ENCODE results near the gene TRPM3.

Gene TRPM3

GRCh38 chr9:70941191-70941590, 180.2 kb downstream of the TRPM3 start:
- no peak for DNase-seq

DNA sequence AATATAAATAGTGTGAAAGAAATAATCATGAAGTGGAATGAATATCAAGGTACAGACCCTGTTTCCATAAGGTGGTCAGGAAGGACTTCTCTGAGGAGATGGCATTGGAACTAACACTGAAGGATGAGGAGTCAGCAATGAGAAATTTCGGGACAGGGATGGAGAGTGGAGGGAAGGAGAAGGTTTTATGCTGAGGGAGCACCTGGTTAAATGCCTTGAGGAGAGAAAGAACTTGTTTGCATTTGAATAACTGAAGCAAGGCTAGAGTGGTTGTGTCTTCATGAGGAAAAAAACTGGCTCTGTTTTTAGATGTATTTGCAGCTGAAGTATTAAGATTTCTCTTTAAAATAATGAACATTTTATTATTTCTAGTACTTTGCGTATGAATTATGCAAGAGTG, 180.8 kb downstream of the TRPM3 start:
- no peak for DNase-seq

DNA sequence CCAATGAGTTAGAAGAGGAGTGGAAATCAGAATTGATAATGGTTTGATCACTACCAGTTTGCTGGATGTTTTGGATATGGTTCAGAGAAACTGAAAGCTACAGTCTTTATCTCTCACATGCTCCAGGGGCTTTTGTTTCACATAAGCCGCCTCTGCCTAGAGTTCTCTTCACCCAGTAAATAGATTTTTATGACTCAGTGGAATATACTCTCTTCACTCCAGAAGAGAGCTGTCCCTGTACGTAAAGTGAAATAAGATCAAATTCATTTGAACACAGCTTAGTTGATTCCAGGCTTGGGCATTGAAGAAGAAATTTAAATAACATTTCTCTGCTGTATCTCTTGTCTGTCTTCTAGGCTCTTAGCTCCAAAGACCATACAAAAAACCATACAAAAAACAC, 184.9 kb downstream of the TRPM3 start:
- DNase-seq, result no peak

GRCh38 chr9:70935856-70936255, 185.6 kb downstream of the TRPM3 start:
- DNase-seq, result no peak

- no peak for DNase-seq
These were observed 186.8 kb downstream of the TRPM3 start for GRCh38 chr9:70934642-70935041.

DNA sequence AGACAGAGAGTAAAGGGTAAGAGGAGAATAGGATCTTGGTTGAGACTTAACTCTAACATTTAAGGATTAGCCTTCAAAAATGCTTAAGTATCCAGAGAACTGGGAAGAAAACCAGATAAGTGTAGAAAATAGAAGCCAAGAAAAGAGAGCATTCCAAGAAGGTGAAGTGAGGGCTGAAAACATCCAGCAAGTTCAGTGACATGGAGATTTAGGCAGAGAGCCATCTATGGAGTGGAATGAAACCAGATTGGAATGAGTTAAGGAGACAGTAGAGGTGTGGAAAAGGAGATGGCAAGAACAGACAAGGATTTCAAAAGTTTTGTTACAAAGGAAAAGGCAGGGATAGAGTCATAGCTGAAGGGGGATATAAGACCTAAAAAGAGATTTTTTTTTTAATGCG, 188.1 kb downstream of the TRPM3 start:
- DNase-seq, result no peak

DNA sequence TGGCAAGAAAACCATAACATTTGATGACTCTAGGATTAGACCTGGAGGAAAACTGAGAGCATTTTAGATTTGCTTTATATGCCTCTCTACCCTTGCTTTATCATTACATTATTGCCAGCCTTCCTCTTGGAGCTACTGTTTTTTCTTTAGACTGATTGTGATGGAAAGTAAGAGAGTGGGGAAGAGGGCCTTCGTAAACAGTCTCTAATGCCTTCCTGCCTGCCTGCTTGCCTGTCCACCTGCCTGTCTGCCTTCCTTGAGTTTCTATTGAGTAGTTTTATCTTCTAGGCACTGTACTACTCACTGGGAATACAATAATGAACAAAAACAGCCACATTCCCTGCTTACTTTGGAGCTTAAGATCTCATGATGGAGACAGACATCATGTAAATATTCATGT, 189.3 kb downstream of the TRPM3 start:
- DNase-seq, result no peak

- DNase-seq, result no peak
These were observed 193.9 kb downstream of the TRPM3 start for GRCh38 chr9:70927530-70927929.

GRCh38 chr9:70924895-70925547, 196.4 kb downstream of the TRPM3 start:
- DNase-seq, result no peak

GRCh38 chr9:70924380-70924779, 197.0 kb downstream of the TRPM3 start:
- no peak for DNase-seq

GRCh38 chr9:70923961-70924360, 197.5 kb downstream of the TRPM3 start:
- DNase-seq, result no peak

GRCh38 chr9:70921136-70921535, 200.3 kb downstream of the TRPM3 start:
- no peak for DNase-seq

DNA sequence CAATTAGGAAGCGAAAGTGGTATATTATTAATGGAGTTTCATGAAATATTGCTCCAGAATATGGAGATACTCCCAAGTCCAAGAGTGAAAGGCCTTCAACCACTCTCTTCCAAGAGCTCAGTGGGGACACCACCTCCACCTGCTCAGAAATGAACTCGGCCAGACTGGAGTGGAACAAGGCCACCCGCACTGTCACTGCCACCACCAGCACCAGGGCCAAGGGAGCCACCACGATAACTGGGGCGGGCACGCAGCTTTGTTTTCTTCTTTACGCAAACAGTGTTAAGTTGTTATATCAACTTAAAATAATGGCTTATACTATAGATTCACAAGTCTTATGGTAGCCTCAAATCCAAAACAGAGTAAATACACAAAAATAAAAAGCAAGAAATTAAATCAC, 204.1 kb downstream of the TRPM3 start:
- DNase-seq, result no peak

- no peak for DNase-seq
These were observed 209.6 kb downstream of the TRPM3 start for GRCh38 chr9:70911791-70912190.

GRCh38 chr9:70910598-70910997, 210.8 kb downstream of the TRPM3 start:
- no peak for DNase-seq

DNA sequence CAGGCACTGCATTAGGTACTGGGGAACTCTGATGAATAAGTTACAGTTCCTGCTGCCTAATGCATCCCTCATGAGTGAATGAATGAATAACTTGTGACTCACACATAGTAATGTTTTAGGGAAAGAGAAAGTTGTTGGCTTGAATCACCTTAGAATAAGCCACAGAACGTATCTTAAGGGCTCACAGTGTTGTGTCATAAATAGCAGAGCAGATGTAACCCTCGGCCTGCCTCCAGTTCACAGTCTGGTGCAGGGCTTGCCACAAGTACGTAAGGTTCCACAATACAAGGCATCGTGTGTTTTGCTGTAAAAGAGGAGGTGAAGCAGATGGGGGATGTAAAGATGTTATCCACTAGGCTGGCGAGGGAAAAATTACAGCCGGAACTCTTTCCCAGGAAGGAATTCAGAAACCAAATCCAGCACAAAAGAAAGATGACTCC, 218.7 kb downstream of the TRPM3 start:
- DNase-seq, result no peak

GRCh38 chr9:70902171-70902570, 219.2 kb downstream of the TRPM3 start:
- no peak for DNase-seq

GRCh38 chr9:70901746-70902145, 219.7 kb downstream of the TRPM3 start:
- DNase-seq, result no peak

GRCh38 chr9:70901013-70901412, 220.4 kb downstream of the TRPM3 start:
- DNase-seq, result no peak

GRCh38 chr9:70893580-70894122, 227.8 kb downstream of the TRPM3 start:
- no peak for DNase-seq

- no peak for DNase-seq
These were observed 232.9 kb downstream of the TRPM3 start for GRCh38 chr9:70888471-70888870.

GRCh38 chr9:70887826-70888225, 233.6 kb downstream of the TRPM3 start:
- DNase-seq, result no peak

- no peak for DNase-seq
These were observed 237.2 kb downstream of the TRPM3 start for GRCh38 chr9:70883963-70884793.

DNA sequence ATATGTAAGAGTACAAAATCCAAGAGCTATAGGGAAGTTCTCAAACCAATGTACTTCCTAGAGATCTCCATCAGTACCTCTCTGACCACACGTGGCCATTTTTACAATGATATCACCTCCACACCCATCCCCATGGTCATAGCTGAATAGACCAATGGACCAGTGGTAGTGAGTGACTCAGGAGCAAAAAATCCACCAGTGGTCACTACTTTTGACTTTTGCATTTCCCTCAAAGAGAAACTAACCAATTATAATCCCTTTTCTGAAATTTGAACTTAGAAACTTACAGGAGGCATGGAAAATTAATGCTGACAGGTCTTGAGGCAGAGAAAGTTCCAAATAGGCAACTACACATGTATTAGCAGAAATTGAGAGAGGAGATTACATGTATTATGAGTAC, 238.4 kb downstream of the TRPM3 start:
- DNase-seq, result no peak

Data from CD4-positive, alpha-beta T cell treated with Interleukin-6 for 4 hours (primary cell).